Mucosa of descending colon (tissue), 3 donors: ENCODE measurements around the gene RIMS3. TPM values are rescaled to one million over a fixed set of nuclear protein-coding genes. Genes with fewer than 3 reads are reported as not detected.

Experiments
- ATAC-seq: fragments of 200-7000 bp; cut with Tn5 transposase; one replicate; pipeline ENCODE4 v1.9.1; 2020; ENCODE audit warnings: mild to moderate bottlenecking, moderate library complexity
- DNase-seq, 3 donors: peaks; one replicate each; pipeline ENCODE4 v3.0.0-alpha.2; 2020
- H3K36me3 ChIP-seq: fragments of 200-600 bp; one replicate; pipeline ENCODE4 v1.8.0; 2021; ENCODE audit warnings: low read depth, mild to moderate bottlenecking
- H3K4me1 ChIP-seq: fragments of 200-600 bp; one replicate; pipeline ENCODE4 v1.8.0; 2021; ENCODE audit warnings: low read depth, mild to moderate bottlenecking
- H3K4me3 ChIP-seq: fragments of 200-600 bp; one replicate; pipeline ENCODE4 v1.8.0; 2021; ENCODE audit warnings: mild to moderate bottlenecking
- H3K9me3 ChIP-seq: fragments of 200-600 bp; one replicate; pipeline ENCODE4 v1.8.0; 2021; ENCODE audit warnings: mild to moderate bottlenecking
- CTCF ChIP-seq: fragments of 200-600 bp; IDR thresholded peaks from one replicate; pipeline ENCODE4 v1.8.0; 2022; ENCODE audit warnings: antibody characterized with exemption, mild to moderate bottlenecking
- intact Hi-C, 2 donors: fragments of 100-400 bp; cut with DNase I in 1 of 2; cut with micrococcal nuclease in 1 of 2; formaldehyde crosslinking; loops; one replicate each; pipeline versions ENCODE4 v1.11.0 to v1.11.1; 2022; cut with DNase I, micrococcal nuclease
- total RNA-seq, 3 donors: library from RNA; stranded (reverse); fragmentation: NEBNext Ultra II Directional in 2 of 3; extraction: Animal tissue kit (Norgen Biotek cat#: 25700) in 2 of 3; gene quantifications; one replicate each; pipeline versions ENCODE4 v1.2.1 to v1.2.4, GENCODE V29; 2021 to 2023
- donor health status: DM: no; HTN: no; CAD: no; lungs with moderate emphysema.
- donor health status: DM: no; HTN: no; CAD: no.
- donor health status: DM: no; HTN: yes; CAD: no.

The RIMS3 gene
- total RNA-seq, 3 donors from 2014 or later, result 6.9 to 23.3 (median 11.9) TPM

- no peak for DNase-seq
- H3K9me3 ChIP-seq, result no peaks in the 10 kb centered on the region
- no peaks in the 10 kb centered on the region for H3K4me1 ChIP-seq
- ATAC-seq, result no peak
- intact Hi-C loops, result no loop called here
- no peak for TF ChIP-seq CTCF
- H3K36me3 ChIP-seq, result no peaks in the 10 kb centered on the region
- H3K4me3 ChIP-seq, result no peak overlapping the region
These were observed 13.9 kb upstream of the RIMS3 start for GRCh38 chr1:40679165-40679953.

- no peaks in the 10 kb centered on the region for H3K4me1 ChIP-seq
- H3K4me3 ChIP-seq, result no peak overlapping the region
- ATAC-seq (no peak), DNase-seq (no peak)
- no peaks in the 10 kb centered on the region for H3K36me3 ChIP-seq
- H3K9me3 ChIP-seq, result no peaks in the 10 kb centered on the region
- intact Hi-C loops, result no loop called here
- no peak for TF ChIP-seq CTCF
These were observed 11.0 kb upstream of the RIMS3 start for GRCh38 chr1:40676501-40676900.

- Histone ChIP-seq H3K4me3 (no peak overlapping the region), H3K36me3 (no peaks in the 10 kb centered on the region), H3K9me3 (no peaks in the 10 kb centered on the region), H3K4me1 (peaks cover 4% of the 10 kb centered on the region)
- DNase-seq (no peak), ATAC-seq (no peak)
- intact Hi-C loops, result no loop called here
- TF ChIP-seq CTCF, result no peak
These were observed 8.0 kb upstream of the RIMS3 start for GRCh38 chr1:40673452-40673851.

- Histone ChIP-seq H3K9me3 (no peaks in the 10 kb centered on the region), H3K4me1 (peaks cover 11% of the 10 kb centered on the region), H3K4me3 (no peak overlapping the region), H3K36me3 (no peaks in the 10 kb centered on the region)
- DNase-seq (peak; percentile 88 to 91 (median 89)), ATAC-seq (peak; percentile 82)
- TF ChIP-seq CTCF, result peak; percentile 93
- intact Hi-C loops, result loop anchor here in 1 of 2 donors (10.0 kb wide), 1 partner anchor 54 kb away; no protein-coding TSS in a partner anchor
These were observed 3.5 kb upstream of the RIMS3 start for GRCh38 chr1:40668769-40669525.

GRCh38 chr1:40664791-40665190, 691 bp downstream of the RIMS3 start:
- H3K36me3 ChIP-seq, result no peaks in the 10 kb centered on the region
- no peak overlapping the region for H3K4me3 ChIP-seq
- ATAC-seq (no peak), DNase-seq (no peak)
- H3K9me3 ChIP-seq, result no peaks in the 10 kb centered on the region
- intact Hi-C loops, result loop anchor here in 1 of 2 donors (10.0 kb wide), 1 partner anchor 50 kb away; no protein-coding TSS in a partner anchor
- TF ChIP-seq CTCF, result no peak
- H3K4me1 ChIP-seq, result peaks cover 11% of the 10 kb centered on the region
